ENCODE measurements around the gene PHC2.

The PHC2 gene

DNA sequence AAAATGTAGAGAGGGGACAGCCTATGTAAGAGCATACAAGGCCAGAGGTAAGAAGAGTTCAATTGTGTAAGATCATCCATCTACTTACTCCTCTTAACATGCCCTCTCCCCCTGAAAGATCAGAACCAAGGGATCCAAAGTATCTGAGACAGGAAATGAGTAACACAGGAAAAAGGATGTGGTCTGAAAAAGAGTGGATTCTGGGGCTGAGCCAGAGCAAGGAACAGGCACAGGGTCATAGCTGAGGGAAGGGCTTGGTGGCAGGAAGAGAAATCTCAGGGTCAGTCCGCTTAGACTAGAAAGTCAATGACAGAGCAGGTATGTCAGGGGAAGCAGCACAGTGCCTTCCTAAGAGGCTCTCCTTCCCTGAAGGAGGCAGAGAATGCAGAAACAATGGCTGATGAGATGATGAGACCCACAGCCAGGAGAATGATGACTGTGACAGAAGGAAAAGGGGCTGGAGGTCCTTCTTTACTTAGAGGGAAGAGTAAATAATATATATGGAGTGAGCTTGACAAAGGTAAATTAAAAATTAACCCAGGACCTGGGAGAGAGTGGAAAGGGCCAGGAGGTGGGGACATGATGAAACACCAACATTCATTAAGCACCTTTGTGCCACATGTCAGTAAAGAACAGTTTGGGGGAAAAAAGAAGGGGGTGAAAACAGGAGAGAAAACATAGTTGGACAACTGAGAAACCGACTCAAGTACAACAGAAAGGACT lies 83.8 kb downstream of the PHC2 start:
- DNase-seq = no peak

- no peak for DNase-seq
These were observed 84.4 kb downstream of the PHC2 start for GRCh38 chr1:33346533-33346926.

- DNase-seq = no peak
These were observed 85.9 kb downstream of the PHC2 start for GRCh38 chr1:33344896-33345560.

- DNase-seq = no peak
These were observed 87.4 kb downstream of the PHC2 start for GRCh38 chr1:33343539-33343938.

- DNase-seq = no peak
These were observed 88.7 kb downstream of the PHC2 start for GRCh38 chr1:33342041-33342723.

- no peak for DNase-seq
These were observed 89.7 kb downstream of the PHC2 start for GRCh38 chr1:33341190-33341589.

DNA sequence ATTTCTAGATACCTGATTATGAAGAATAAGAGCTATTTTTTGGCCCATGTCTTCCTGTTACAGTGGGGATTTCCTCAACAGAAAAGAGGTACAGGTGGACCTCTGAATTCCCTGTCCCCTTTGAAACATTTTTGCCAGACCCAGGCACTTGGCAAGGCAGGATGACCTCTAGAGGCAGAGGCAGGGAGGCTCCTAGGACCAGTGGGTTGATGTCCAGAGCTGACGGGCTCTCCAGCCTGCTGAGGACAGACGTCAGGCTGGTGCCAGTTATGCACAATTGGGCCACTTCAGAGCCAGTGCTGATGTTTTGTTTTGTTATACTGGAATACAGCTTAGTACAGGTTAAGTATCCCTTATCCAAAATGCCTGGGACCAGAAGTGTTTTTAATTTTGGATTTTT lies 91.5 kb downstream of the PHC2 start:
- DNase-seq = no peak

DNA sequence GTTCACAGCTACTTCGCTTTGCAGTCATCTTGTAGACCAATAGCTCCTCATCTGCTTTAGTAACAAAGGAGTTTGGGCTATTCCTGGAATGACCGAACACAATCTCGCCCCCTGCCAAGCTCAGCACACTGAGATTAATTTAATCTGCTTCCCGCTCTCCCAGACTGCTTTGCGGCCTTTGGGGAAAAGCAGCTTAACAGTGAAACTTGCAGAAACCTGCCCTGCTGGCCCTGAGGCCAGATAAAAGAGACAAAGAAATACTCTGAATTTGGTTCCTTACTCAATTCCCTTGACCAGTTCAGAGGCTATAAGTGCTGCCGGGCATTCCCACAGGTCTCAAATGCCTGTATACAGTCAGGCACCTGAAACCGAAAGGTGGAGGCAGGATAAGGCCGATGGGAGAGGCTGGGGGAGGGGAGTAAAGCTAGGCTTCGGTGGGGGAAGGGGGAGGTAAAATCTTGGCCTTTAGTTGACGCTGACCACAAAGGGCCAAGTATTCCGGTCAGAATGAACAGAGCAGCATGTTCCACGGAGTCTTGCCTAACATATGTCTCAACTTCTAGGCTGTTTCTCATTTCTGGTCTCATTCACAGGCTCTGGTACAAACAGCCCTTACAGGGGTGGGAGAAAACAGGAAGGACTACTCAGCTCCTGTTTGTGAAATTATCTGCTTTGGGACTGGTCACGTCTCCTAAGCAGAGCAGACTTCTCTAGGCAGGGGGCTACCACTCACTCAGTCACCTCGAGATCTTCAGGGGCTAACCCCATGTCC lies 92.3 kb downstream of the PHC2 start:
- DNase-seq = no peak

- DNase-seq = no peak
These were observed 92.9 kb downstream of the PHC2 start for GRCh38 chr1:33338048-33338439.

GRCh38 chr1:33337441-33337840 lies 93.5 kb downstream of the PHC2 start:
- no peak for DNase-seq

DNA sequence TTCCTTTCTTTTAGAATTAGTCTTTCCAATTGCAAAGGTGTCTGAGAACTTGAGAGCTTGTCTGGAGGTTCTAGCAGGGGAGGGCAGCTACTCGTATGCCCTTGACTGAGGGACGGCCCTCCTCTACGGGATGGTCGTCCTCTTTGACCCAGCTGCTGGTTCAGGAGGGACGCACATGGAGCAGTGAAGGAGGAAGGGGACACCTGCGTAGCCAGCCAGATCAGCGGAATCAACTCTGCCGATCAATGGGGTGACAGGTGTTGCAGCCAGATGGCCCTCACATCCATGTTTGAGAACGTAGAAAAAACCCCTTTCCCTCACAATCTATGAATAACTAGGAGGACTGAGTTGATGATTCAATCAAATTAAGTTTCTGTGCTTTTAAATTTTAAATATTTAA lies 94.3 kb downstream of the PHC2 start:
- DNase-seq = no peak

DNA sequence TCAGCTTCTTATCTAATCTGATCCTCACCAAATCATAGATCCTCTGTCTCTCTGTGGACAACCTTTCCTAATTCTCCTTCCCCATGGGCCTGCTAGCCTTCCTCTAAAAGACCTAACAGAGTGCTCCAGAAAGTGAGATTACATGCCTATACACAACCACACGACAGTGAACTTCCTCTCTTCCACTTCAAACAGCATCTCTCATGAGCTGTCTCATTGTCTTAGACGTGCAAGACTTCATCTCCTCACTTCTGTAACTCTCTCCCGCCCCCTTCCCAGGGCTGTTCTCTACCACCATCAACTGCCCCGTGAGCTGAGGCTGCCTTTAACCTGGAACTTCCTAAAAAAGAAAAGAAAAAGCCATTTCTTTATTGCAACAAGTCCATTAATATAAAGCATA lies 95.9 kb downstream of the PHC2 start:
- no peak for DNase-seq

- no peak for DNase-seq
These were observed 96.8 kb downstream of the PHC2 start for GRCh38 chr1:33334081-33334552.

DNA sequence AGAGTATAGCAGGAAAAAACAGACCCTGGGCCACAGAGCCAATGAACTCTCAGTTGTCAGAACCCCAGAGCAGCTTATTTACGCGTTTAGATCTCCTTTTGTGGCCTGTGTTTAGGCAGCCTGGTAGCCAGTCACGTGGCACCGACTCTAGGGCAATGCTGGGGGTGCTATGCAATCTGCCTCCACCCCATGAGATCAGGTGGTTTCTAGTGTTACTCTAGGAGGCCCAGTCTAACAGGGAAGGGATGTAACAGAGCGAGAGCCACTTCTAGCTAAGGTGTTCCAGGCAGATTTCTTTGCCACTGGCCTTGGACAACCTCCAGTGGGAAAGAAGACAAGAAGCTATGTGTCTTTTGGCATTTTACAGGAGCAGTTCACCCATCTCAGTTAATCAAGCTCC lies 98.0 kb downstream of the PHC2 start:
- no peak for DNase-seq

- DNase-seq = no peak
These were observed 98.5 kb downstream of the PHC2 start for GRCh38 chr1:33332357-33332789.

GRCh38 chr1:33331444-33332356 lies 99.2 kb downstream of the PHC2 start:
- no peak for DNase-seq

DNA sequence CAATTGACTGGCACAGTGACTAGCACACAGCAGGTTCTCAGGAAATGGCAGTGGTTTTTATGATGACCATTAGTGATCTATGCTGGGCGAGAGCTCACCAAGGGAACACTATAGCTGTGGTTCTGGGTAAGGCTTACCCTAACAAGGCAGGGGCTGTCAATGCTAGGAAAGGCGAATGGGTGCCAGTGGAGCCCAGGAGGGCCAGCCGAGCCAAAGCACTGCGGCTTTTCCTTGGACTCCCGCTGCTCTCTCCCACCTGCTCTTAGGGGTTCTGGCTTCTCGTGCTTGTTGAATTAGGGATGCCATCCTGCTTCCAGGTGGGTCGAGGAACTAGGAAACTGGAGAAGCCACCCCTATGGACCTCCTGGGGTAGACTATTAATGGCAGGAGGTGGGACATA lies 100.0 kb downstream of the PHC2 start:
- DNase-seq = no peak

GRCh38 chr1:33330361-33330890 lies 100.5 kb downstream of the PHC2 start:
- no peak for DNase-seq

DNA sequence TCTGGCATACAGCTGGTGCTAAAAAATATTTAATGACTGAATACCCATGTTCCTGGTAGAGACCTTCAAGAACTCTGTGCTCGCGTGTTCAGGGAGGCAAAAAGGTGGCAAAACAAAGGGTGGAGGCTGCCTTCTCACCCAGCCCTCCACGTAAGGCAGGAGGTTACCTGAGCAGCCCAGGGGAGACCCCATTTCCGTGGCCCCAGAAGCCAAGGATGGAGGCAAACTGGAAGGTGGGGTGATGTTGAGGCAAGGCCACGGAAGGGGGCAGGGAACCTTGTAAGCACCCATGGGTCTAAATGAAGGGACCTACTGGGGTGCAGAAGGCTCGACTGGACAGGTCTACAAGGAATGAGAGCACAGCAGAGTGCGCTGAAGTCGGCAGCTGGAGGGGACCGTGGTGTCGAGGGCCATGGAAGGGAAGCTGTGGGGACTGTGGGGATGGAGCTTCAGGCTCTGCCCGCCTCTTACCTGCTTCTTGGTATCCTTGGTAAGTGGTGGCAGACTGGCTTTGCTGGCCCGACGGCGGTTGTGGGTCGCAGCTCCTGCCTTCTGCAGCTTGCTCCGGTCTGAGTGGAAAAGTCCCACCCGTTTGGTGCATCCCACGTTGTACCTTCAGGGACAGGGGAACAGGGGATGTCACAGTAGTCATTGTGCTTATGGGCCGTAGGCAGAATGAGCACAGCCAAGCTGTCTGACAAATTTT lies 101.1 kb downstream of the PHC2 start:
- no peak for DNase-seq

DNA sequence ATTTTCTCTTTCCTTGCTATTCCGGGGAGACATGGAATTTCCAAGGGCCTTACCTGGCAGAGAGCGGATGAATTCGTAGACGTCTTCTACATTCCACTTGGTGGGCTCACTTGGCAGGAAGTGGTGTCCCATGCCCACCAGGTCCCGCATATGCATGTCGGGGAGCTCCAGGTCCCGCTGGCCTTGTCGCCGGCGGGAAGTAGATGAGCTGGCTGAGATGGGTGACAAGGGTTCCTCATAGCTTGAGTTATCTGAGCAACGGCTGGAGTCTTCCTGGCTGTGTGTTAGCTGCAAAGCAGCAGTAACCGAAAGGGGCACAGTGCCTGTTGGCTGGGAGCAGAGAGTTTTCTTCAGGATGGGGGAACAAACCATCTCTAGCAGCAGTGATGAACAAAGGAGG lies 102.1 kb downstream of the PHC2 start:
- no peak for DNase-seq

All from stimulated activated naive CD4-positive, alpha-beta T cell treated with Interleukin-2 at 50 U/mL for 16 hours (primary cell).